SU-DHL-6 (cell line): Measurements from ENCODE around the gene DDX5.
A peak's percentile ranks its signal among the peaks of the same experiment; 100 is the strongest.

ENCODE experiments used
- H2AFZ ChIP-seq: fragments of 200-600 bp; sonication (generic); 2 replicates; pipeline ENCODE4 v1.6.1; 2014; ENCODE audit warnings: low read depth, mild to moderate bottlenecking, moderate library complexity, mixed read lengths, antibody characterized with exemption, low read length; ENCODE audit not compliant: severe bottlenecking
- H3F3A ChIP-seq: fragments of 200-600 bp; shearing (Covaris generic); 2 replicates; pipeline ENCODE4 v1.6.0; 2016; ENCODE audit warnings: antibody characterized with exemption, mild to moderate bottlenecking; ENCODE audit not compliant: insufficient read depth
- H3K27ac ChIP-seq: fragments of 200-600 bp; sonication (generic); 2 replicates; pipeline ENCODE4 v1.5.1; 2016; ENCODE audit warnings: low read depth, mild to moderate bottlenecking, low read length, moderate library complexity, mixed read lengths
- H3K27me3 ChIP-seq: fragments of 200-600 bp; sonication (generic), shearing (Covaris generic); 2 replicates; pipeline ENCODE4 v1.6.0; 2014; ENCODE audit warnings: mild to moderate bottlenecking, low read length
- H3K36me3 ChIP-seq: fragments of 200-600 bp; sonication (generic); 2 replicates; pipeline ENCODE4 v1.6.1; 2014; ENCODE audit warnings: mild to moderate bottlenecking, low read length, mixed read lengths
- H3K4me2 ChIP-seq: fragments of 300-600, 200-600 bp; shearing (Covaris generic), sonication (generic); 2 replicates; pipeline ENCODE4 v1.6.0; 2014; ENCODE audit warnings: low read length, low read depth, mild to moderate bottlenecking; ENCODE audit not compliant: poor library complexity, severe bottlenecking
- H3K4me3 ChIP-seq: fragments of 200-600 bp; sonication (generic); 2 replicates; pipeline ENCODE4 v1.5.1; 2014; ENCODE audit warnings: antibody characterized with exemption, low read length, mild to moderate bottlenecking, mixed read lengths; ENCODE audit not compliant: insufficient read depth, poor library complexity, severe bottlenecking
- H3K79me2 ChIP-seq: fragments of 200-600 bp; sonication (generic); 2 replicates; pipeline ENCODE4 v1.6.1; 2014; ENCODE audit warnings: mild to moderate bottlenecking, low read length, moderate library complexity; ENCODE audit not compliant: insufficient read depth
- H3K9ac ChIP-seq: fragments of 200-600 bp; sonication (generic); 2 replicates; pipeline ENCODE4 v1.7.0; 2014; ENCODE audit warnings: mild to moderate bottlenecking, low read length
- H3K9me2 ChIP-seq: fragments of 200-600 bp; sonication (generic); replicated peaks from 2 replicates; pipeline ENCODE4 v1.6.1; 2014; ENCODE audit warnings: low read length; ENCODE audit not compliant: insufficient read depth
- H3K9me3 ChIP-seq: fragments of 200-600 bp; sonication (generic); 2 replicates; pipeline ENCODE4 v1.6.1; 2014; ENCODE audit warnings: low read length, mixed read lengths; ENCODE audit not compliant: insufficient read depth
- H4K20me1 ChIP-seq: fragments of 200-600 bp; sonication (generic); 2 replicates; pipeline ENCODE4 v1.6.1; 2014; ENCODE audit warnings: low read depth, mild to moderate bottlenecking, antibody characterized with exemption, low read length, moderate library complexity, mixed read lengths
- EZH2phosphoT487 ChIP-seq: fragments of 200-600 bp; sonication (generic), shearing (Covaris generic); conservative IDR thresholded peaks from 2 replicates; pipeline ENCODE4 v1.6.1; 2018; ENCODE audit warnings: mild to moderate bottlenecking, antibody characterized with exemption, low read length, moderate library complexity, mixed read lengths
- TF ChIP-seq, protein P1 (sequence below): fragments of 200-600 bp; sonication (generic); IDR thresholded peaks from one replicate; pipeline ENCODE4 v1.5.1; 2017; ENCODE audit warnings: antibody characterized with exemption, mild to moderate bottlenecking, low read length, moderate library complexity; ENCODE audit not compliant: insufficient read depth, poor library complexity, severe bottlenecking

The DDX5 gene

DNA sequence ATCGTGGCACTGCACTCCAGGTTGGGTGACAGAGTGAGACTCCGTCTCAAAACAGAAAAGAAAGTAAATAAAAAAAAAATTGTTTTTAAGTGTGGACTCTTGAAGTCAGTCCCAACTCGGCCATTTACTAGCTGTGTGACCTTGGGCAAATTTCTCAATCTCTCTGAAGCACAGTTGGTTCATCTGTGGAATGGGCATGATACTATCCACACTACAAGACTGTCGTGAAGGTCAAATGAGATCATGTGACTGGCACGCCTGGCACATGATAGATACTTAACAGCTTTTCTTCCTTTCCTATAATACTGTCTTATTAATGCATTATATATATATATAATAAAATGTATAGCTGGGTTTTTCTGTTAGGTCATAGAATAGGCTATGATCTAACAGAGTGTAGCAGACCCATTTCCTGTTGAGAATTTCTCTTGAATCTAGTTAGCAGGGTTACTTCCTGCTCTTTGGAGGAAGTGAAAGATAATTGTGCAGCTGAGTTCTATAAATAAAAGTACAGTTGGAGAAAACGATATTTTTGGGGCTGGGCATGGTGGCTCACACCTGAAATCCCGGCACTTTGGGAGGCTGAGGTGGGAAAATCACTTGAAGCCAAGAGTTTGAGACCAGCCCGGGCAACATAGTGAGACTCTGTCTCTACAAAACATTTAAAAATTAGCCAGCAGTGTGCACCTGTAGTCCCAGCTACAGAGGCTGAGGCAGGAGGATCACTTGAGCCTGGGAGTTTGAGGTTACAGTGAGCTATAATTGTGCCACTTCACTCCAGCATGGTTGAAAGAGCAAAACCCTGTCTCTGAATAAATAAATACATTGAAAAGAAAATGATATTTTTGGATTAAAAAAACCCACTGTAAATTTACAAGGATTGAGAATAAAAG, 49.9 kb downstream of the DDX5 start:
- Histone ChIP-seq H3K9ac (0 out of 2 replicates have a peak overlapping the region, but pooled peaks have one; percentile 12), H3K4me3 (peak overlapping the region; percentile 28), H3K27me3 (no peaks in the 10 kb centered on the region), H2AFZ (peak overlapping the region; percentile 87), H3K79me2 (no peaks in the 10 kb centered on the region), H3K9me3 (no peaks in the 10 kb centered on the region), H4K20me1 (no peaks in the 10 kb centered on the region), H3K36me3 (no peaks in the 10 kb centered on the region), H3K27ac (peak overlapping the region; percentile 80), H3K4me2 (peak overlapping the region; percentile 47), H3F3A (peaks cover 18% of the 10 kb centered on the region), H3K9me2 (no peaks in the 10 kb centered on the region)
- TF ChIP-seq EZH2phosphoT487 = no peak
- TF ChIP-seq, protein P1, sequence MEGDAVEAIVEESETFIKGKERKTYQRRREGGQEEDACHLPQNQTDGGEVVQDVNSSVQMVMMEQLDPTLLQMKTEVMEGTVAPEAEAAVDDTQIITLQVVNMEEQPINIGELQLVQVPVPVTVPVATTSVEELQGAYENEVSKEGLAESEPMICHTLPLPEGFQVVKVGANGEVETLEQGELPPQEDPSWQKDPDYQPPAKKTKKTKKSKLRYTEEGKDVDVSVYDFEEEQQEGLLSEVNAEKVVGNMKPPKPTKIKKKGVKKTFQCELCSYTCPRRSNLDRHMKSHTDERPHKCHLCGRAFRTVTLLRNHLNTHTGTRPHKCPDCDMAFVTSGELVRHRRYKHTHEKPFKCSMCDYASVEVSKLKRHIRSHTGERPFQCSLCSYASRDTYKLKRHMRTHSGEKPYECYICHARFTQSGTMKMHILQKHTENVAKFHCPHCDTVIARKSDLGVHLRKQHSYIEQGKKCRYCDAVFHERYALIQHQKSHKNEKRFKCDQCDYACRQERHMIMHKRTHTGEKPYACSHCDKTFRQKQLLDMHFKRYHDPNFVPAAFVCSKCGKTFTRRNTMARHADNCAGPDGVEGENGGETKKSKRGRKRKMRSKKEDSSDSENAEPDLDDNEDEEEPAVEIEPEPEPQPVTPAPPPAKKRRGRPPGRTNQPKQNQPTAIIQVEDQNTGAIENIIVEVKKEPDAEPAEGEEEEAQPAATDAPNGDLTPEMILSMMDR = no peak

- peak overlapping the region; percentile 24; the same call in 1 of the 2 replicates for H3K9ac ChIP-seq
- H3K27me3 ChIP-seq = no peaks in the 10 kb centered on the region
- H3K27ac ChIP-seq = peak overlapping the region; percentile 27; the same call in 1 of the 2 replicates
- no peaks in the 10 kb centered on the region for H3K9me2 ChIP-seq
- no peaks in the 10 kb centered on the region for H3K79me2 ChIP-seq
- no peaks in the 10 kb centered on the region for H3K36me3 ChIP-seq
- H2AFZ ChIP-seq = peak overlapping the region; percentile 57
- H4K20me1 ChIP-seq = no peaks in the 10 kb centered on the region
- H3K4me2 ChIP-seq = peak overlapping the region; percentile 62
- H3K9me3 ChIP-seq = no peaks in the 10 kb centered on the region
- H3F3A ChIP-seq = 0 out of 2 replicates have a peak, but pooled peaks cover 3% of the 10 kb centered on the region
- TF ChIP-seq, protein P1 = no peak
- TF ChIP-seq EZH2phosphoT487 = no peak
- H3K4me3 ChIP-seq = peak overlapping the region; percentile 42
Observed at GRCh38 chr17:64449545-64449944, 56.5 kb downstream of the DDX5 start.

DNA sequence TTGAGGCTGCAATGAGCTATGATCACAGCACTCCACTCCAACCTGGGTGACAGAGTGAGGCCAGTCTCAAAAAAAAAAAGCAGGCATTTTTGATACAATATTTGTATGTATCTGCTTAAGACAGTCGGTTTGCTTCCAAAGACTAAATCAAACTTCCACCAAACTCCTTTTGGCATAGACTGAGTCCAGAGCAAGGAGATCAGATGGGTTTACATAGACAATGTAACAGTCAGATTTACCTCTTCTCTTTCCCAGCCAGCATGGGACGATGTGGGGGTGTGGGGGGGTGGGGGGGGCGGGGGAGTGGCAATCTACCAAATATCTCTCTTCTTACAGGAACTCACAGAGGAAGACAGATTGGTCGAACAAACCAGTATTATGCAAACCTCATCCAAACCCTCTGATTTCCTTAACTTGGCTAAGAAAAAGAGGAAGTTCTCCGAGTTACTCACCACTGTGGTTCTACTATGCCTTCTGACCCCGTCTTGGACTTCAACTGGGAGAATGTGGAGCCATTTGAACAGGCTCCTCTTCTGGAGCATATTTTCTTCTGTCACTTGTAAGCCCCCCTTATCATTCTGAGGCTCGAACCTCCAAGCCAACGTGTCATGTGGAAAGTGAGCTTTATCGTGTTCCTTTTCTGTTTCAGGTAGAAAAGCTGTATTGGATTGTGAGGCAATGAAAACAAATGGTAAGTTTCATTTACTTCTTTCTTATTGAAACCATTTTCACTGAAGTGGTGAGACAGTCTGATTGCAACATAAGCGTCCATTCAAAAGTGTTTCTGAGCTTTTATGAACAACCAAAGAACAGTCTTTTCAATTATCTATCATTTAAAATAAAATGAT, 57.2 kb downstream of the DDX5 start, which contains the start of gene MILR1:
TSS of gene MILR1 (plus strand) at position 451 of the 848 bp plus-strand sequence. CDS start at position 505, 54 bp downstream.
- Histone ChIP-seq H3F3A (no peaks in the 10 kb centered on the region), H3K9me2 (no peaks in the 10 kb centered on the region), H2AFZ (peak within 1 kb of the TSS; percentile 57), H3K36me3 (no peaks in the 10 kb centered on the region), H3K9me3 (no peaks in the 10 kb centered on the region), H3K9ac (peak within 1 kb of the TSS; percentile 24; the same call in 1 of the 2 replicates), H3K4me3 (peak within 1 kb of the TSS; percentile 42), H3K79me2 (no peaks in the 10 kb centered on the region), H3K27me3 (no peaks in the 10 kb centered on the region), H3K4me2 (peak within 1 kb of the TSS; percentile 62), H3K27ac (peak within 1 kb of the TSS; percentile 27; the same call in 1 of the 2 replicates), H4K20me1 (no peaks in the 10 kb centered on the region)
- no peak for TF ChIP-seq EZH2phosphoT487
